Heart left ventricle (tissue), 16 donors: ENCODE measurements around the gene TAS2R60. TPM values are rescaled to one million over a fixed set of nuclear protein-coding genes. Genes with fewer than 3 reads are reported as not detected.
"Not testable (repeated sequence)": the region's sequence is repeated elsewhere in the genome, so short reads cannot be mapped to it uniquely, and the experiment has no call there.

ENCODE experiments used
- ATAC-seq, 4 donors: fragments of 200-7000 bp; cut with Tn5 transposase; one replicate each; pipeline ENCODE4 v1.9.1; 2020 to 2022; ENCODE audit warnings: moderate library complexity in 4 of 4, mild to moderate bottlenecking in 3 of 4, moderate number of reproducible peaks in 1 of 4
- DNase-seq, 5 donors: peaks; one replicate each; pipeline ENCODE4 v3.0.0-alpha.2; 2020
- H3K27ac ChIP-seq, 12 donors: fragments of 200-600 bp; sonication (generic) in 4 of 12; one replicate each; pipeline versions ENCODE4 v1.5.0 to v1.8.0; 2016 to 2022; ENCODE audit warnings: mild to moderate bottlenecking in 2 of 12
- H3K27me3 ChIP-seq, 9 donors: fragments of 200-600 bp; sonication (generic) in 2 of 9; one replicate each; pipeline versions ENCODE4 v1.5.1 to v1.8.0; 2016 to 2022; ENCODE audit warnings: mild to moderate bottlenecking in 3 of 9
- H3K36me3 ChIP-seq, 9 donors: fragments of 200-600 bp; sonication (generic) in 2 of 9; one replicate each; pipeline versions ENCODE4 v1.5.0 to v1.8.0; 2018 to 2022; ENCODE audit warnings: mild to moderate bottlenecking in 2 of 9
- H3K4me1 ChIP-seq, 12 donors: fragments of 200-600 bp; sonication (generic) in 4 of 12; one replicate each; pipeline versions ENCODE4 v1.5.0 to v1.8.0; 2016 to 2022; ENCODE audit warnings: mild to moderate bottlenecking in 3 of 12
- H3K4me3 ChIP-seq, 12 donors: fragments of 200-600 bp; sonication (generic) in 4 of 12; one replicate each; pipeline versions ENCODE4 v1.5.0 to v1.8.0; 2017 to 2022; ENCODE audit warnings: mild to moderate bottlenecking in 9 of 12, moderate library complexity in 4 of 12
- H3K9me3 ChIP-seq, 12 donors: fragments of 200-600 bp; sonication (generic) in 4 of 12; one replicate each; pipeline versions ENCODE4 v1.5.0 to v1.8.0; 2016 to 2022; ENCODE audit warnings: mild to moderate bottlenecking in 1 of 12
- CTCF ChIP-seq, 12 donors: fragments of 200-600 bp; sonication (generic) in 4 of 12; IDR thresholded peaks; one replicate each; pipeline versions ENCODE4 v1.5.0 to v1.8.0; 2018 to 2022; ENCODE audit warnings: antibody characterized with exemption in 12 of 12, mild to moderate bottlenecking in 5 of 12
- POLR2A ChIP-seq, 2 donors: fragments of 450-650 bp; IDR thresholded peaks; one replicate each; pipeline ENCODE4 v1.6.1; 2017; ENCODE audit warnings: antibody characterized with exemption in 2 of 2, mild to moderate bottlenecking in 2 of 2, moderate library complexity in 2 of 2
- WGBS, 4 donors: extraction: QIAGEN DNeasy Blood & Tissue Kit in 2 of 4; methylation state at CpG; one replicate each; pipeline versions ENCODE4 v1.1.5 to v1.1.7; 2013 to 2018; 5-methylcytosine and 5-hydroxymethylcytosine counted together
- intact Hi-C, 10 donors: fragments of 100-400 bp; cut with DNase I; formaldehyde crosslinking; loops; one replicate each; pipeline versions ENCODE4 v1.11.1 to v1.14.2; 2022
- polyA plus RNA-seq, 2 donors: library from polyadenylated mRNA; stranded (reverse); fragments of 200-250 nt; gene quantifications; one replicate each; pipeline ENCODE4 v1.2.3, GENCODE V29; 2013
- total RNA-seq, 9 donors: library from RNA; depleted of rRNA in 2 of 9; stranded (reverse); fragments of >200 nt in 2 of 9; fragmentation: NEBNext Ultra II Directional in 3 of 9; extraction: Animal tissue kit (Norgen Biotek cat#: 25700) in 3 of 9; gene quantifications; one replicate each; pipeline versions ENCODE4 v1.1.0 to v1.2.4, GENCODE V29; 2016 to 2023
- donor health status: ischemic (EF 13 %, LVEDD 7.1; RV severe dilation, severe dysfunction).
- donor health status: healthy with polysubstance abuse.
- donor health status: DM: no; HTN: yes; CAD: no.
- donor health status: DM: no; HTN: no; CAD: no.
- donor health status: ischemic (EF 25% LVEDD 6.9; RV normal size, moderate dysfunction).
- donor health status: ischemic (EF 25% LVEDD 5.7; RV mildly dilated, moderate dysfunction).
- donor health status: healthy.
- donor health status: DM: yes; HTN: yes; CAD: no.
- donor health status: ischemic (EF 35%, LVEDD 5.7; RV mildly dilated, moderate dysfunction).
- donor health status: nonischemic (EF 11% LVEDD 7.7; RV severe dilation, severe dysfunction).
- donor health status: DM: yes; HTN: yes; CAD: no.
- donor health status: PGD.
- donor health status: ischemic (EF 29% LVEDD 5.4; RV normal size, mild dysfunction).
- donor health status: nonischemic (EF 23%, LVEDD 6.1; RV moderate dilation, normal function).

TAS2R60 gene
- total and polyA plus RNA-seq, 11 donors = not detected

GRCh38 chr7:143418681-143419458 is 24.4 kb upstream of the TAS2R60 start:
- H3K27ac ChIP-seq = no peak overlapping the region
- no peak overlapping the region for H3K4me3 ChIP-seq
- TF ChIP-seq POLR2A (IDR thresholded peaks at IDR 0.05) (no peak), CTCF (IDR thresholded peaks at IDR 0.05) (no peak)
- DNase-seq = no peak
- H3K4me1 ChIP-seq = peaks cover 0 to 6% (median 0%) of the 10 kb centered on the region in 12 donors
- 83 to 87% (median 86%) methylated on average over 11 of the region's 11 CpGs for WGBS, 4 donors
- H3K9me3 ChIP-seq = peaks cover 0 to 4% (median 0%) of the 10 kb centered on the region in 12 donors
- peaks cover 0 to 22% (median 0%) of the 10 kb centered on the region in 9 donors for H3K27me3 ChIP-seq
- H3K36me3 ChIP-seq = no peaks in the 10 kb centered on the region
- no peak for ATAC-seq
- intact Hi-C loops = loop anchor here in 8 of 10 donors (5.0 to 10.0 kb wide), 9 partner anchors 37 to 177 kb away; partner anchors contain the start of genes FAM131B (in 2 of the 8), CLCN1 (in 1 of the 8) and ZYX (in 1 of the 8)

GRCh38 chr7:143419880-143420279 is 23.4 kb upstream of the TAS2R60 start:
- no peaks in the 10 kb centered on the region for H3K36me3 ChIP-seq
- WGBS, 4 donors = 31 to 32% (median 31%) methylated on average over 4 of the region's 4 CpGs

GRCh38 chr7:143420624-143421023 is 22.6 kb upstream of the TAS2R60 start:
- intact Hi-C loops = loop anchor here in 1 of 10 donors (10.0 kb wide), 1 partner anchor 74 kb away; no protein-coding TSS in a partner anchor
- WGBS, 4 donors = 57 to 65% (median 60%) methylated on average over 3 of the region's 3 CpGs
- H3K27me3 ChIP-seq = peaks cover 0 to 22% (median 0%) of the 10 kb centered on the region in 9 donors
- not testable (repeated sequence) for ATAC-seq, H3K4me1 ChIP-seq, H3K4me3 ChIP-seq, H3K27ac ChIP-seq, H3K9me3 ChIP-seq, H3K36me3 ChIP-seq, DNase-seq

More at GRCh38 chr7:143419880-143420279, 23.4 kb upstream of the TAS2R60 start:
- Histone ChIP-seq H3K27me3 (peaks cover 0 to 22% (median 0%) of the 10 kb centered on the region in 9 donors), H3K4me1 (peaks cover 0 to 6% (median 0%) of the 10 kb centered on the region in 12 donors), H3K4me3 (no peak overlapping the region), H3K27ac (no peak overlapping the region), H3K9me3 (peaks cover 0 to 4% (median 0%) of the 10 kb centered on the region in 12 donors)
- no peak for DNase-seq
- TF ChIP-seq CTCF (IDR thresholded peaks at IDR 0.05) (no peak), POLR2A (IDR thresholded peaks at IDR 0.05) (no peak)
- intact Hi-C loops = loop anchor here in 8 of 10 donors (5.0 to 10.0 kb wide), 10 partner anchors 38 to 178 kb away; partner anchors contain the start of genes FAM131B (in 2 of the 8), CLCN1 (in 1 of the 8) and ZYX (in 1 of the 8)
- ATAC-seq = no peak

DNA sequence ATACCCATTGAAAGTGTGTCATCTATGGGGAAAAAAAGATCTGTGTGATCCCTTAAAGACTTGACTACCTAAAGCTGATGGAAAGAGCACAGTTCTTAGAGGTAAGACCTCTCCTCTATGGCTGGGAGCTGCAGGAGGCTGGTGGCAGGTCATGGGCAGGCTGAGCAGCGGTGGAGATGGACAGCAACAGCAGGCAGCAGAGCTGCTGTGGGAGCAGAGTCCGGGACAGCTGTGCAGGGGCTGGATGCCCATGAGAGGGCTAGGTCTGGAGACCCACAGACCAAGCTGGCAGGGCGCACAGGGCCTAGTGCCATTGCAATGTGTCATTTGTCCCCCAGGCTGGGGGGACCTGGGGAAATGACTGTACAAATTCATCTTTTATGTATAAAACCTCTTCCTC is 21.2 kb upstream of the TAS2R60 start:
- 77 to 97% (median 90%) methylated on average over 2 to 3 of the region's 3 CpGs for WGBS, 4 donors
- peaks cover 0 to 17% (median 0%) of the 10 kb centered on the region in 9 donors for H3K27me3 ChIP-seq
- TF ChIP-seq CTCF (IDR thresholded peaks at IDR 0.05) = no peak
- no peak for TF ChIP-seq POLR2A (IDR thresholded peaks at IDR 0.05)
- H3K4me1 ChIP-seq = no peaks in the 10 kb centered on the region
- no peak for ATAC-seq
- intact Hi-C loops = loop anchor here in 1 of 10 donors (10.0 kb wide), 1 partner anchor 73 kb away; no protein-coding TSS in a partner anchor
- peaks cover 0 to 4% (median 0%) of the 10 kb centered on the region in 12 donors for H3K9me3 ChIP-seq
- DNase-seq = no peak
- H3K36me3 ChIP-seq = no peaks in the 10 kb centered on the region
- no peak overlapping the region for H3K4me3 ChIP-seq
- H3K27ac ChIP-seq = no peak overlapping the region

- H3K27ac ChIP-seq, H3K36me3 ChIP-seq, H3K4me1 ChIP-seq, H3K27me3 ChIP-seq, DNase-seq, H3K4me3 ChIP-seq, ATAC-seq, H3K9me3 ChIP-seq: not testable (repeated sequence)
- 96 to 97% (median 97%) methylated on average over 10 to 34 of the region's 34 CpGs for WGBS, 4 donors
- intact Hi-C loops = loop anchor here in 1 of 10 donors (10.0 kb wide), 1 partner anchor 70 kb away; no protein-coding TSS in a partner anchor
Measured at GRCh38 chr7:143424476-143424875, 18.8 kb upstream of the TAS2R60 start.
